DOHH2 (cell line): ENCODE results near the gene LRP10.
A peak's percentile ranks its signal among the peaks of the same experiment; 100 is the strongest.

Experiments used
- H3F3A ChIP-seq: fragments of 200-600 bp; sonication (generic), shearing (Covaris generic); 2 replicates; pipeline ENCODE4 v1.6.0; 2016; ENCODE audit warnings: antibody characterized with exemption, mild to moderate bottlenecking; ENCODE audit not compliant: control insufficient read depth, insufficient read depth
- H3K27ac ChIP-seq: fragments of 200-600 bp; sonication (generic); 2 replicates; pipeline ENCODE4 v1.5.1; 2014; ENCODE audit warnings: low read depth, mild to moderate bottlenecking, low read length, moderate library complexity
- H3K27me3 ChIP-seq: fragments of 200-600 bp; sonication (generic); 2 replicates; pipeline ENCODE4 v1.6.1; 2014; ENCODE audit warnings: mild to moderate bottlenecking, low read length, mixed read lengths; ENCODE audit not compliant: control insufficient read depth
- H3K36me3 ChIP-seq: fragments of 200-600 bp; sonication (generic); 2 replicates; pipeline ENCODE4 v1.6.1; 2014; ENCODE audit warnings: mild to moderate bottlenecking, low read length, moderate library complexity, mixed read lengths; ENCODE audit not compliant: control insufficient read depth
- H3K4me1 ChIP-seq: fragments of 200-600 bp; sonication (generic); 2 replicates; pipeline ENCODE4 v1.6.1; 2014; ENCODE audit warnings: mild to moderate bottlenecking, low read length, mixed read lengths; ENCODE audit not compliant: control insufficient read depth
- H3K4me2 ChIP-seq: fragments of 200-600 bp; sonication (generic); 2 replicates; pipeline ENCODE4 v1.6.0; 2014; ENCODE audit warnings: mild to moderate bottlenecking, low read length, moderate library complexity
- H3K4me3 ChIP-seq: fragments of 200-600 bp; sonication (generic); 2 replicates; pipeline ENCODE4 v1.5.1; 2014; ENCODE audit warnings: mild to moderate bottlenecking, low read length, mixed read lengths
- H3K79me2 ChIP-seq: fragments of 200-600 bp; sonication (generic); 2 replicates; pipeline ENCODE4 v1.6.1; 2014; ENCODE audit warnings: mild to moderate bottlenecking, low read length, mixed read lengths; ENCODE audit not compliant: control insufficient read depth
- H3K9me2 ChIP-seq: fragments of 200-600 bp; sonication (generic); replicated peaks from 2 replicates; pipeline ENCODE4 v1.6.1; 2014; ENCODE audit warnings: mild to moderate bottlenecking, low read length, mixed read lengths; ENCODE audit not compliant: control insufficient read depth
- H3K9me3 ChIP-seq: fragments of 200-600 bp; sonication (generic); 2 replicates; pipeline ENCODE4 v1.6.1; 2014; ENCODE audit warnings: antibody characterized with exemption, low read length, mixed read lengths; ENCODE audit not compliant: control insufficient read depth, insufficient read depth
- H4K20me1 ChIP-seq: fragments of 200-600 bp; sonication (generic); 2 replicates; pipeline ENCODE4 v1.6.0; 2014; ENCODE audit warnings: low read depth, mild to moderate bottlenecking, antibody characterized with exemption, low read length, moderate library complexity; ENCODE audit not compliant: control insufficient read depth, insufficient read depth
- CTCF ChIP-seq: fragments of 200-600 bp; sonication (generic); IDR thresholded peaks from one replicate; pipeline ENCODE4 v1.5.1; 2014; ENCODE audit warnings: antibody characterized with exemption, mild to moderate bottlenecking, low read depth, low read length; ENCODE audit not compliant: poor library complexity, severe bottlenecking
- EZH2phosphoT487 ChIP-seq: fragments of 200-600 bp; sonication (generic); IDR thresholded peaks from 2 replicates; pipeline ENCODE4 v1.6.1; 2017; ENCODE audit warnings: borderline replicate concordance, mild to moderate bottlenecking, antibody characterized with exemption, low read length, moderate library complexity, mixed read lengths

LRP10 gene

GRCh38 chr14:22887260-22887989 is 15.9 kb downstream of the LRP10 start:
- H3K4me3 ChIP-seq = peak overlapping the region; percentile 75
- no peaks in the 10 kb centered on the region for H4K20me1 ChIP-seq
- peak overlapping the region; percentile 96 for H3K27ac ChIP-seq
- H3K79me2 ChIP-seq = no peaks in the 10 kb centered on the region
- peak overlapping the region; percentile 94 for H3K4me2 ChIP-seq
- 0 out of 2 replicates have a peak, but pooled peaks cover 2% of the 10 kb centered on the region for H3K36me3 ChIP-seq
- TF ChIP-seq CTCF = no peak
- TF ChIP-seq EZH2phosphoT487 = no peak
- H3K9me2 ChIP-seq = no peaks in the 10 kb centered on the region
- H3K4me1 ChIP-seq = peaks cover 81% of the 10 kb centered on the region
- H3F3A ChIP-seq = peaks cover 34% of the 10 kb centered on the region
- H3K9me3 ChIP-seq = no peaks in the 10 kb centered on the region
- no peaks in the 10 kb centered on the region for H3K27me3 ChIP-seq

GRCh38 chr14:22887990-22888378 is 16.4 kb downstream of the LRP10 start:
- peaks cover 81% of the 10 kb centered on the region for H3K4me1 ChIP-seq
- peak overlapping the region; percentile 75 for H3K4me3 ChIP-seq
- H3K27ac ChIP-seq = peak overlapping the region; percentile 96
- H3K4me2 ChIP-seq = peak overlapping the region; percentile 94
- no peaks in the 10 kb centered on the region for H4K20me1 ChIP-seq
- H3K36me3 ChIP-seq = peaks cover 2% of the 10 kb centered on the region; the same call in 1 of the 2 replicates
- H3F3A ChIP-seq = peaks cover 34% of the 10 kb centered on the region
- TF ChIP-seq CTCF = no peak
- TF ChIP-seq EZH2phosphoT487 = no peak
- no peaks in the 10 kb centered on the region for H3K9me2 ChIP-seq
- H3K9me3 ChIP-seq = no peaks in the 10 kb centered on the region
- no peaks in the 10 kb centered on the region for H3K27me3 ChIP-seq
- H3K79me2 ChIP-seq = no peaks in the 10 kb centered on the region

GRCh38 chr14:22888662-22889061 is 17.1 kb downstream of the LRP10 start:
- peak overlapping the region; percentile 75 for H3K4me3 ChIP-seq
- H3K9me3 ChIP-seq = no peaks in the 10 kb centered on the region
- H3K9me2 ChIP-seq = no peaks in the 10 kb centered on the region
- H3F3A ChIP-seq = peaks cover 34% of the 10 kb centered on the region
- H3K36me3 ChIP-seq = peaks cover 2% of the 10 kb centered on the region; the same call in 1 of the 2 replicates
- H4K20me1 ChIP-seq = no peaks in the 10 kb centered on the region
- TF ChIP-seq CTCF (no peak), EZH2phosphoT487 (no peak)
- no peaks in the 10 kb centered on the region for H3K79me2 ChIP-seq
- peak overlapping the region; percentile 96 for H3K27ac ChIP-seq
- peaks cover 81% of the 10 kb centered on the region for H3K4me1 ChIP-seq
- H3K27me3 ChIP-seq = no peaks in the 10 kb centered on the region
- peak overlapping the region; percentile 94 for H3K4me2 ChIP-seq
